Endothelial cell of umbilical vein (primary cell): ENCODE data around the gene GULP1. TPM values are rescaled to one million over a fixed set of nuclear protein-coding genes. Genes with fewer than 3 reads are reported as not detected.

Experiments used
- BruUV-seq: library from RNA; stranded (reverse); fragments of 400-500 nt; replicated peaks from 2 replicates; lab custom pipeline; 2021; lab: Mats Ljungman, UMichigan
- CTCF ChIA-PET: fragments of 300-600, 350-600 bp; sonication (Branson Sonifier 250); formaldehyde crosslinking; loops from one replicate; lab custom pipeline; 2021; ENCODE audit warnings: antibody characterized with exemption, inconsistent platforms; lab: Charles Lee
- POLR2A ChIA-PET: fragments of 300-600, 350-600 bp; sonication (Branson Sonifier 250); formaldehyde crosslinking; loops from one replicate; lab custom pipeline; 2021; ENCODE audit warnings: antibody characterized with exemption, inconsistent platforms; lab: Charles Lee
- DNase-seq: peaks from one replicate; pipeline ENCODE4 v3.0.0-alpha.2; 2011; ENCODE audit warnings: low read depth, low spot score
- FAIRE-seq: peaks from 2 replicates; lab custom pipeline; 2011; peaks lifted over from hg19 to GRCh38; lab: Jason Lieb, UNC
- H2AFZ ChIP-seq: 2 replicates; pipeline ENCODE4 v1.6.0; 2012; ENCODE audit warnings: low read depth, low read length, control low read depth, inconsistent platforms
- H3K27ac ChIP-seq: 2 replicates; pipeline ENCODE4 v1.5.1; 2011; ENCODE audit warnings: low read depth, mild to moderate bottlenecking, control low read depth, low read length, moderate library complexity; ENCODE audit not compliant: insufficient read depth
- H3K27me3 ChIP-seq, 2 experiments: 2 replicates each; pipeline versions ENCODE4 v1.6.0 to v1.6.1; 2011; ENCODE audit warnings: low read length in 2 of 2, mixed read lengths in 1 of 2; ENCODE audit not compliant: control insufficient read depth in 2 of 2, insufficient read depth in 2 of 2
- H3K36me3 ChIP-seq, 2 experiments: 2 replicates in 1 of 2; 3 replicates in 1 of 2; pipeline ENCODE4 v1.5.1; 2011; ENCODE audit warnings: low read length in 2 of 2, mild to moderate bottlenecking in 1 of 2, moderate library complexity in 1 of 2; ENCODE audit not compliant: control insufficient read depth in 2 of 2, insufficient read depth in 2 of 2; ENCODE audit errors: extremely low read depth in 1 of 2
- H3K4me1 ChIP-seq: 3 replicates; pipeline ENCODE4 v1.5.1; 2011; ENCODE audit warnings: mild to moderate bottlenecking, low read length; ENCODE audit not compliant: control insufficient read depth, insufficient read depth; ENCODE audit errors: extremely low read depth
- H3K4me2 ChIP-seq: 2 replicates; pipeline ENCODE4 v1.6.1; 2011; ENCODE audit warnings: low read length, control low read depth, mixed read lengths; ENCODE audit not compliant: insufficient read depth
- H3K4me3 ChIP-seq, 3 experiments: fragments of 200-600 bp in 1 of 3; sonication (generic), shearing (Covaris generic) in 1 of 3; replicated peaks in 1 of 3; 2 replicates each; pipeline ENCODE4 v1.5.1; 2011 to 2016; ENCODE audit warnings: control low read depth in 3 of 3, low read length in 3 of 3, mild to moderate bottlenecking in 2 of 3, inconsistent platforms in 1 of 3, low read depth in 1 of 3, moderate library complexity in 1 of 3; ENCODE audit not compliant: insufficient read depth in 1 of 3
- H3K79me2 ChIP-seq: 2 replicates; pipeline ENCODE4 v1.6.0; 2012; ENCODE audit warnings: low read length, inconsistent platforms; ENCODE audit not compliant: control insufficient read depth, insufficient read depth
- H3K9ac ChIP-seq: replicated peaks from 2 replicates; pipeline ENCODE3; 2011; ENCODE audit warnings: low read length, control low read depth; ENCODE audit not compliant: insufficient read depth; ENCODE audit errors: extremely low read depth
- H3K9me1 ChIP-seq: replicated peaks from 3 replicates; pipeline ENCODE4 v1.6.0; 2011; ENCODE audit warnings: mild to moderate bottlenecking, low read length; ENCODE audit not compliant: control insufficient read depth, insufficient read depth; ENCODE audit errors: extremely low read depth
- H3K9me3 ChIP-seq: replicated peaks from 2 replicates; pipeline ENCODE4 v1.5.1; 2012; ENCODE audit warnings: low read length, inconsistent platforms; ENCODE audit not compliant: control insufficient read depth, insufficient read depth
- H4K20me1 ChIP-seq: replicated peaks from 2 replicates; pipeline ENCODE3; 2011; ENCODE audit warnings: mild to moderate bottlenecking, low read length; ENCODE audit not compliant: control insufficient read depth, insufficient read depth; ENCODE audit errors: extremely low read depth
- EZH2 ChIP-seq: IDR thresholded peaks from 2 replicates; pipeline ENCODE4 v1.6.1; 2012; ENCODE audit warnings: borderline replicate concordance, low read depth, mild to moderate bottlenecking, moderate library complexity, low read length, inconsistent platforms; ENCODE audit not compliant: severe bottlenecking
- FOS ChIP-seq: IDR thresholded peaks from 2 replicates; pipeline ENCODE4 v1.6.1; 2011; ENCODE audit warnings: mild to moderate bottlenecking, low read length, moderate library complexity, borderline replicate concordance; ENCODE audit not compliant: insufficient read depth
- GATA2 ChIP-seq: IDR thresholded peaks from 2 replicates; pipeline ENCODE4 v1.7.0; 2011; ENCODE audit warnings: low read depth, mild to moderate bottlenecking, moderate library complexity, mixed read lengths, low read length; ENCODE audit not compliant: insufficient read length, insufficient read depth
- JUN ChIP-seq: IDR thresholded peaks from 2 replicates; pipeline ENCODE4 v1.6.1; 2011; ENCODE audit warnings: borderline replicate concordance, low read depth; ENCODE audit not compliant: insufficient read length, insufficient read depth
- MYC ChIP-seq: IDR thresholded peaks from one replicate; pipeline ENCODE4 v1.6.1; 2011; ENCODE audit warnings: mild to moderate bottlenecking, low read depth, low read length
- POLR2A ChIP-seq: IDR thresholded peaks from 2 replicates; pipeline ENCODE4 v1.6.1; 2012; ENCODE audit warnings: low read depth, mild to moderate bottlenecking, control low read depth, low read length
- POLR2AphosphoS5 ChIP-seq: IDR thresholded peaks from 2 replicates; pipeline ENCODE4 v1.6.1; 2012; ENCODE audit warnings: low read depth, mild to moderate bottlenecking, control low read depth, low read length, moderate library complexity; ENCODE audit not compliant: insufficient read depth
- dilution Hi-C: fragments of 300-500 bp; cut with MboI; formaldehyde crosslinking; loops from one replicate; pipeline ENCODE4 v1.15.0; 2019; ENCODE audit warnings: low sequenced_read_pairs; ENCODE audit not compliant: extremely low pct_ligation_motif_present
- intact Hi-C: fragments of 100-400 bp; cut with micrococcal nuclease; formaldehyde crosslinking; loops from one replicate; pipeline ENCODE4 v1.10.0; 2022
- polyA plus RNA-seq, 4 experiments: library from polyadenylated mRNA; depleted of rRNA in 3 of 4; stranded (reverse) in 3 of 4; unstranded in 1 of 4; fragments of >200 nt; gene quantifications; 2 replicates each; pipeline versions ENCODE4 v1.2.1 to v1.2.3, GENCODE V29; 2011 to 2012; ENCODE audit warnings: missing spikeins in 1 of 4
- total RNA-seq: library from RNA; stranded (reverse); gene quantifications from 2 replicates; pipeline ENCODE4 v1.2.3, GENCODE V29; 2021
- TF ChIP-seq, protein P1 (sequence below), 2 donors: IDR thresholded peaks; 1 replicate in 1 of 2; 2 replicates in 1 of 2; pipeline ENCODE4 v1.5.1; 2011; ENCODE audit warnings: low read length in 2 of 2, mild to moderate bottlenecking in 2 of 2, moderate library complexity in 2 of 2, control low read depth in 1 of 2, inconsistent platforms in 1 of 2, low read depth in 1 of 2; ENCODE audit not compliant: insufficient read depth in 1 of 2; ENCODE audit errors: extremely low read depth in 1 of 2
- TF ChIP-seq, protein P2 (sequence below): IDR thresholded peaks from 2 replicates; pipeline ENCODE4 v1.6.1; 2011; ENCODE audit not compliant: insufficient read depth, insufficient read length

Gene GULP1
- total and polyA plus RNA-seq, 2 donors (not counting 3 experiments of a cell fraction or from before 2014, with no cell fraction given) = 24.4 to 53.8 TPM

DNA sequence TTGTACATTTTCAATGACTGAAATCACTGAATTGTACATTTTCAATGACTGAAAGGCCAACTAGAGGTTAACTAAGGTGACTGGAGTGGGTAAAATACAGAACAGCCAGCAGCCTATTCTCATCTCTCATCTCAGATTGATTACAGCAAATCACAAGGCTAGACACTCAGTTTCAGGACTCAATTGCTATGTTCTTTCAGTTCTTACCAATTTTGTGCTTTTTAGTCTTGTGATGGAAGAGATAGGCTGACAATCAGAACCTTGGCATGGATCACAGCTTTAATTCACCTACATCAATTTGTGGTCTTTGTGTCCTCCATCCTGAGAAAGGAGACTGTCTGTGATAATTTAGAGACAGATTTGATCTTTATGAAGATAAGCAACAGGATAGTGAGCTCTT lies 124.7 kb downstream of the GULP1 start:
- no TSS peak for BruUV-seq
- DNase-seq (no peak), FAIRE-seq (no peak)
- no peaks in the 10 kb centered on the region for H3K9me3 ChIP-seq
- no peak overlapping the region for H3K27ac ChIP-seq
- CTCF ChIA-PET = interaction anchor here (0.6 to 1.7 kb wide), 5 partner anchors 9 to 916 kb away, joined by 3 to 5 read pairs (median 4); no protein-coding TSS in a partner anchor
- no peak overlapping the region for H3K4me3 ChIP-seq
- H3K9me1 ChIP-seq = peaks cover 5% of the 10 kb centered on the region
- no peaks in the 10 kb centered on the region for H3K36me3 ChIP-seq
- POLR2A ChIA-PET = no interaction called here
- intact Hi-C loops = no loop called here
- no peak overlapping the region for H2AFZ ChIP-seq
- peaks cover 4% of the 10 kb centered on the region for H3K79me2 ChIP-seq
- TF ChIP-seq, protein P1, sequence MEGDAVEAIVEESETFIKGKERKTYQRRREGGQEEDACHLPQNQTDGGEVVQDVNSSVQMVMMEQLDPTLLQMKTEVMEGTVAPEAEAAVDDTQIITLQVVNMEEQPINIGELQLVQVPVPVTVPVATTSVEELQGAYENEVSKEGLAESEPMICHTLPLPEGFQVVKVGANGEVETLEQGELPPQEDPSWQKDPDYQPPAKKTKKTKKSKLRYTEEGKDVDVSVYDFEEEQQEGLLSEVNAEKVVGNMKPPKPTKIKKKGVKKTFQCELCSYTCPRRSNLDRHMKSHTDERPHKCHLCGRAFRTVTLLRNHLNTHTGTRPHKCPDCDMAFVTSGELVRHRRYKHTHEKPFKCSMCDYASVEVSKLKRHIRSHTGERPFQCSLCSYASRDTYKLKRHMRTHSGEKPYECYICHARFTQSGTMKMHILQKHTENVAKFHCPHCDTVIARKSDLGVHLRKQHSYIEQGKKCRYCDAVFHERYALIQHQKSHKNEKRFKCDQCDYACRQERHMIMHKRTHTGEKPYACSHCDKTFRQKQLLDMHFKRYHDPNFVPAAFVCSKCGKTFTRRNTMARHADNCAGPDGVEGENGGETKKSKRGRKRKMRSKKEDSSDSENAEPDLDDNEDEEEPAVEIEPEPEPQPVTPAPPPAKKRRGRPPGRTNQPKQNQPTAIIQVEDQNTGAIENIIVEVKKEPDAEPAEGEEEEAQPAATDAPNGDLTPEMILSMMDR (IDR thresholded peaks at IDR 0.05; ENCODE audit: extremely low read depth in 1 of 2, insufficient read depth in 1 of 2, low read depth in 1 of 2, low read length in 2 of 2) = no peak
- TF ChIP-seq EZH2 (no peak), JUN (no peak), FOS (no peak), GATA2 (no peak), POLR2AphosphoS5 (no peak), POLR2A (no peak), MYC (no peak)
- TF ChIP-seq, protein P2, sequence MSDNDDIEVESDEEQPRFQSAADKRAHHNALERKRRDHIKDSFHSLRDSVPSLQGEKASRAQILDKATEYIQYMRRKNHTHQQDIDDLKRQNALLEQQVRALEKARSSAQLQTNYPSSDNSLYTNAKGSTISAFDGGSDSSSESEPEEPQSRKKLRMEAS = no peak
- dilution Hi-C loops = no loop called here
- H3K4me2 ChIP-seq = no peak overlapping the region
- no peak overlapping the region for H3K9ac ChIP-seq
- H3K4me1 ChIP-seq = no peaks in the 10 kb centered on the region
- no peaks in the 10 kb centered on the region for H3K27me3 ChIP-seq
- H4K20me1 ChIP-seq = no peaks in the 10 kb centered on the region
